Thoracic aorta (tissue), 2 donors: ENCODE results near the gene TTN. TPM values are rescaled to one million over a fixed set of nuclear protein-coding genes. Genes with fewer than 3 reads are reported as not detected.

ENCODE experiments used
- ATAC-seq: fragments of 150-250 bp; one replicate; pipeline ENCODE4 v1.8.0; 2017; ENCODE audit warnings: low read depth; ENCODE audit not compliant: insufficient number of reproducible peaks, low FRiP score
- DNase-seq: peaks from one replicate; pipeline ENCODE4 v3.0.0-alpha.2; 2020; ENCODE audit warnings: low spot score
- H3K27ac ChIP-seq, 2 donors: fragments of 200-600 bp; sonication (generic); 1 replicate in 1 of 2; 2 replicates in 1 of 2; pipeline ENCODE4 v1.5.1; 2016; ENCODE audit warnings: mild to moderate bottlenecking in 2 of 2, moderate library complexity in 2 of 2
- H3K27me3 ChIP-seq: fragments of 200-600 bp; sonication (generic); replicated peaks from 2 replicates; pipeline ENCODE4 v1.6.0; 2016; ENCODE audit warnings: mild to moderate bottlenecking; ENCODE audit not compliant: insufficient read depth
- H3K36me3 ChIP-seq: fragments of 200-600 bp; sonication (generic); one replicate; pipeline ENCODE4 v1.5.1; 2016
- H3K4me1 ChIP-seq, 2 donors: fragments of 200-600 bp; sonication (generic); 1 replicate in 1 of 2; 2 replicates in 1 of 2; pipeline versions ENCODE4 v1.5.1 to v1.6.0; 2016; ENCODE audit warnings: low read depth in 2 of 2, mild to moderate bottlenecking in 1 of 2; ENCODE audit not compliant: control insufficient read depth in 1 of 2
- H3K4me3 ChIP-seq: fragments of 200-600 bp; sonication (generic); 2 replicates; pipeline ENCODE4 v1.5.1; 2016; ENCODE audit warnings: mild to moderate bottlenecking
- H3K9me3 ChIP-seq: fragments of 200-600 bp; sonication (generic); 2 replicates; pipeline ENCODE4 v1.5.1; 2016
- CTCF ChIP-seq: fragments of 200-600 bp; sonication (generic); IDR thresholded peaks from one replicate; pipeline ENCODE4 v1.5.1; 2019; ENCODE audit warnings: antibody characterized with exemption
- total RNA-seq, 2 donors: library from RNA; depleted of rRNA; stranded (reverse); fragments of >200 nt; gene quantifications; one replicate each; pipeline versions ENCODE4 v1.1.0 to v1.2.3, GENCODE V29; 2016

The TTN gene
- total RNA-seq, 2 donors from 2014 or later, result 7.0 to 16.4 TPM

- TF ChIP-seq CTCF, result no peak
- H3K36me3 ChIP-seq, result no peaks in the 10 kb centered on the region
- H3K9me3 ChIP-seq, result no peaks in the 10 kb centered on the region
- ATAC-seq (no peak), DNase-seq (no peak)
- H3K27ac ChIP-seq, result no peak overlapping the region
- H3K4me3 ChIP-seq, result no peak overlapping the region
- H3K27me3 ChIP-seq, result no peaks in the 10 kb centered on the region
- peaks cover 19 to 31% of the 10 kb centered on the region in 2 donors for H3K4me1 ChIP-seq
These were observed 330.7 kb downstream of the TTN start for GRCh38 chr2:178476477-178476876.

Other genes with a start within 250 kb of the TTN start
- gene CCDC141, start 242.7 kb upstream of the TTN start, total RNA-seq, result 1 to 10 TPM; 2.4 to 4.8 TPM